Measurements from ENCODE around the gene BYSL. TPM values are rescaled to one million over a fixed set of nuclear protein-coding genes. Genes with fewer than 3 reads are reported as not detected.

Gene BYSL
- total and polyA plus RNA-seq, 9 of the 15 experiments (the other 6 are each of a cell fraction or from before 2014, with no cell fraction given): 22.2 to 92.3 (median 53.4) TPM

DNA sequence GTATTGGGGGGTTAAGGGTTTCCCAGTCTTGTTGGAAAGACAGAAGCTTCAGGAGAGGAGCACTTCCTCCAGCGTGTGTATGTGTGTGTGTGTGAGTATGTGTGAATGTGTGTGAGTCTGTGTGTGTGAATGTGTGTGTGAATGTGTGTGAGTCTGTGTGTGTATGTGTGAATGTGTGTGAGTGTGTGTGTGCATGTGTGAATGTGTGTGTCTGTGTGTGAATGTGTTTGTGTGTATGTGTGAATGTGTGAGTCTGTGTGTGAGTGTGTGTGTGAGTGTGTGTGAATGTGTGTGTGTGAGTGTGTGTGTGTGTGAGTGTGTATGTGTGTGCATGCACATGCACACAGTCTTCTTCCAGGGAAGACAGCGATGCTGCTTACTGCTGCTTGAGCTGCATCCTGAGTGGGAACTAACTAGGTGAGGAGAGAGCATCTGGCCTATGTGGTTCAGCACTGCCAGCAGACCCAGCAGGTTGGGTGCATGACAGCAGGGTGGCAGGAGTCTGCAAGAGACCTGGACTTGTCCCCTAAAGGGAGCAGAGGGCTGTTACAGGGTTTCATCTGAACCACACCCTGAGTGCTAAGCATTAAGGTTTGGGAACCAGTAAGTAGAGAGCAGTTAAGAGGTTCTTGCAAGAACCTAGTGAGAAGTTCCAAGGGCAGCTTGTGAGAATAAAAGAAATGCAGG is 43.0 kb downstream of the BYSL start (continued):
- TF ChIP-seq, protein P1, sequence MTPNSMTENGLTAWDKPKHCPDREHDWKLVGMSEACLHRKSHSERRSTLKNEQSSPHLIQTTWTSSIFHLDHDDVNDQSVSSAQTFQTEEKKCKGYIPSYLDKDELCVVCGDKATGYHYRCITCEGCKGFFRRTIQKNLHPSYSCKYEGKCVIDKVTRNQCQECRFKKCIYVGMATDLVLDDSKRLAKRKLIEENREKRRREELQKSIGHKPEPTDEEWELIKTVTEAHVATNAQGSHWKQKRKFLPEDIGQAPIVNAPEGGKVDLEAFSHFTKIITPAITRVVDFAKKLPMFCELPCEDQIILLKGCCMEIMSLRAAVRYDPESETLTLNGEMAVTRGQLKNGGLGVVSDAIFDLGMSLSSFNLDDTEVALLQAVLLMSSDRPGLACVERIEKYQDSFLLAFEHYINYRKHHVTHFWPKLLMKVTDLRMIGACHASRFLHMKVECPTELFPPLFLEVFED (CRISPR knock-in tag; conservative IDR thresholded peaks at IDR 0.05): 0 out of 2 replicates have a peak, but pooled peaks have one; percentile 58
- TF ChIP-seq EHMT2 (IDR thresholded peaks at IDR 0.05): 0 out of 2 replicates have a peak, but pooled peaks have one; percentile 28

DNA sequence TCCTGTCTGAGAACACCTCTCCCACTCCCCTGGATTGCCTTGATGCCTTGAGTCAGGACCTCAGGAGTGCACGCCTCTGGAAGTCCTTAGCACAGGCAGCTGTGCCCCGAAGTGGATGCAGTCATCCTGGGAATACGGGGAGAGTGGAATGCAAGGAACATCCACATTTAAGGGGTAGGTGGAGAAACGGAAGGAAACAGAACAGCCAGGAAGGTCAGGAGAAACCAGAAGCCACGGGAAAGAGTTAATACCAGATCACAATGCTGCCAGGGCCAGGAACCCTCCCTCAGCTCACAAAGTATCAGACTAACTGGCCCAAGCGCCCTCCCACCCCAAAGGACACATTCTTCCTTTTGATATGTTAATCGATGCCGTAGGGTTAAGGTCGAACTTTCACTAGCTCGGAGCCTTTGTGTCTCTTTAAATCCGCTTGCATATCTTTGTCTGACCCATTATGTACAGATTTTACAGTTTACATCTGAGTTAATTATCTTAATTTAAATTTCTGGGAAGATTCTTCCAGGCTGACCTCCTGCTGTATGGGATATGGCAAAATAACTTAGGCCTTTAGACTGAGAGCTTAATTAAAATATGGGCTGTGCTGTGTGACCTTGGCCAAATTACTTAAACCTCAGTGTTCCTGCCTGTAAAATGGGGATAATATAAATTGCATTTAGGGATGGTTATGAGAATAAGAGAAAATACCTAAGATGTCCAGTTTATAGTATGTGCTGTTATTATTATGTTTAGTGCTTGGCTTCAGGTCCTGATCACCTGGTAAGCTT is 44.3 kb downstream of the BYSL start:
- intact Hi-C loops (cut with micrococcal nuclease): no loop called here
- H2AFZ ChIP-seq (ENCODE audit: low read depth, low read length): peak overlapping the region; percentile 82; the same call in 1 of the 2 replicates
- FAIRE-seq: no peak
- ATAC-seq: no peak
- H3K27ac ChIP-seq (ENCODE audit: extremely low read depth, low read depth, low read length): peak overlapping the region; percentile 81; the same call in 1 of the 3 replicates
- POLR2A ChIA-PET: interaction anchor here (0.6 to 1.2 kb wide), 6 partner anchors 11 to 1743 kb away, joined by 3 to 5 read pairs (median 3); no protein-coding TSS in a partner anchor
- H4K20me1 ChIP-seq (replicated peaks; ENCODE audit: control insufficient read depth, insufficient read depth, low read length): no peaks in the 10 kb centered on the region
- H3K79me2 ChIP-seq (ENCODE audit: control insufficient read depth, insufficient read depth, low read length): no peaks in the 10 kb centered on the region
- no peak overlapping the region for H3K4me3 ChIP-seq
- peaks cover 32 to 47% of the 10 kb centered on the region in 2 experiments for H3K4me1 ChIP-seq (replicated peaks in 1 of 2; ENCODE audit: control insufficient read depth in 2 of 2, insufficient read depth in 2 of 2, low read length in 2 of 2)
- H3K9me3 ChIP-seq (replicated peaks; ENCODE audit: control insufficient read depth, insufficient read depth, low read depth, low read length): no peaks in the 10 kb centered on the region
- H3K36me3 ChIP-seq (ENCODE audit: control insufficient read depth, insufficient read depth, low read length): no peaks in the 10 kb centered on the region
- no peak overlapping the region for H3K4me2 ChIP-seq (ENCODE audit: insufficient read depth, low read length)
- H3K9ac ChIP-seq (ENCODE audit: insufficient read depth in 1 of 2, low read depth in 2 of 2, low read length in 2 of 2): peak overlapping the region in 1 of 2 experiments; percentile 3; a peak in 1 of 4 replicates
- no peaks in the 10 kb centered on the region for H3K9me1 ChIP-seq (ENCODE audit: control insufficient read depth, insufficient read depth, low read length)
- no TSS peak for BruUV-seq (replicated peaks)
- in situ Hi-C loops (cut with MboI): no loop called here
- CTCF ChIA-PET (ENCODE audit: low intra/inter-chr PET ratio): no interaction called here
- H3K27me3 ChIP-seq (ENCODE audit: control insufficient read depth in 2 of 2, insufficient read depth in 2 of 2, low read length in 2 of 2): no peaks in the 10 kb centered on the region
- 74% methylated on average over 11 of the region's 11 CpGs for WGBS (ENCODE audit: insufficient coverage, low coverage, missing lambda C conversion rate)
- no peak for DNase-seq (ENCODE audit: extremely low read depth in 1 of 4, low spot score in 3 of 4)
- TF ChIP-seq NR1H2 (CRISPR knock-in tag; IDR thresholded peaks at IDR 0.05) (no peak), MIER1 (IDR thresholded peaks at IDR 0.05; ENCODE audit: low read depth) (no peak), BRD4 (IDR thresholded peaks at IDR 0.05) (0 out of 2 replicates have a peak, but pooled peaks have one; percentile 3), ZNF282 (CRISPR knock-in tag; IDR thresholded peaks at IDR 0.05) (no peak), BCOR (IDR thresholded peaks at IDR 0.05) (peak; percentile 99), KDM1A (IDR thresholded peaks at IDR 0.05) (peak; percentile 89 to 95), HDAC1 (IDR thresholded peaks at IDR 0.05) (peak; percentile 48 to 71; a peak in 1 of 4 replicates), KHSRP (IDR thresholded peaks at IDR 0.05) (no peak), ESRRA (IDR thresholded peaks at IDR 0.05; ENCODE audit: borderline replicate concordance, low read depth) (peak; percentile 97), KLF10 (CRISPR knock-in tag; IDR thresholded peaks at IDR 0.05) (no peak), MCM7 (IDR thresholded peaks at IDR 0.05) (no peak), MXI1 (IDR thresholded peaks at IDR 0.05; ENCODE audit: low read depth, low read length) (no peak), ZNF311 (CRISPR knock-in tag; IDR thresholded peaks at IDR 0.05) (no peak), ADNP (tag; IDR thresholded peaks at IDR 0.05) (peak; percentile 97)
- TF ChIP-seq, protein P2, sequence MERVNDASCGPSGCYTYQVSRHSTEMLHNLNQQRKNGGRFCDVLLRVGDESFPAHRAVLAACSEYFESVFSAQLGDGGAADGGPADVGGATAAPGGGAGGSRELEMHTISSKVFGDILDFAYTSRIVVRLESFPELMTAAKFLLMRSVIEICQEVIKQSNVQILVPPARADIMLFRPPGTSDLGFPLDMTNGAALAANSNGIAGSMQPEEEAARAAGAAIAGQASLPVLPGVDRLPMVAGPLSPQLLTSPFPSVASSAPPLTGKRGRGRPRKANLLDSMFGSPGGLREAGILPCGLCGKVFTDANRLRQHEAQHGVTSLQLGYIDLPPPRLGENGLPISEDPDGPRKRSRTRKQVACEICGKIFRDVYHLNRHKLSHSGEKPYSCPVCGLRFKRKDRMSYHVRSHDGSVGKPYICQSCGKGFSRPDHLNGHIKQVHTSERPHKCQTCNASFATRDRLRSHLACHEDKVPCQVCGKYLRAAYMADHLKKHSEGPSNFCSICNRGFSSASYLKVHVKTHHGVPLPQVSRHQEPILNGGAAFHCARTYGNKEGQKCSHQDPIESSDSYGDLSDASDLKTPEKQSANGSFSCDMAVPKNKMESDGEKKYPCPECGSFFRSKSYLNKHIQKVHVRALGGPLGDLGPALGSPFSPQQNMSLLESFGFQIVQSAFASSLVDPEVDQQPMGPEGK (CRISPR knock-in tag; IDR thresholded peaks at IDR 0.05; ENCODE audit: borderline replicate concordance): no peak
